Measurements from ENCODE around the gene NFATC4.

DNA sequence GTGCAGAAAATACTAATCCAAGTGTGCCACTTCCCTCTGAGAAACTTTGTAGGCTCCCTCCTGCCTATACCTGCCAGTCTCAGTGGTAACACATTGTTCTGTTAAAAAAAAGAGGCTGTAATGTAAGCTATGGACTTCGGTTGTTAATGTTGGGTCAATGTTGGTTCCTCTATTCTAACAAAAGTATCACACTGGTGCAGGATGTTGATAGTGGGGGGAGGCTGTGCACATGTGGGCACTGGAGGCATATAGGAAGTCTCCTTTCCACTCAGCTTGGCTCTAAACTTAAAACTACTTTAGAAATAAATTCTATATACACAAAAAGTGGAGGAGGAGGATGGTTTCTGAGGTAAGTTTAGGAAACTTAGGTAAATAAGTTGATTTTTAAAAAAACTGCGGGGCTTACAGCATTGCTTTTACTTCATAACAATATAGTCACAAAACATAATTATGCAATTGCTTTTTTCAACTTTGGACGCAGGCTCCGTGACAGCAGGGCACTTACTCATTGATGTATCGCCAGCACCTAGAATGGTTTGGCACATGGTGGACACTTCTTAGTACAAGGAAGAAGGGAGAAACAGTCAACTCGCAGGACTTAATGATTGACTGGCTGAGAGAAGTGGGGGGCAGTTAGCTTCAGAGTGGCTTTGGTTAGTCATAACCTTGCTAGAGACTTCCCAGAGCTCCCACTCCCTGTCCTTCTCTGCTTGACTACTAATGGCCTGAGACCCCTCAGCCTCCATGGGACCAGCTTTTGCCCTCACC is 22.9 kb downstream of the NFATC4 start:
- TF ChIP-seq CTCF (conservative IDR thresholded peaks at IDR 0.05; ENCODE audit: low read depth, low read length) (no peak), FOS (IDR thresholded peaks at IDR 0.05; ENCODE audit: low read depth, low read length) (no peak), POLR2A (IDR thresholded peaks at IDR 0.05; ENCODE audit: low read depth, low read length) (no peak), MXI1 (IDR thresholded peaks at IDR 0.05; ENCODE audit: borderline replicate concordance, low read depth, low read length) (no peak), MAFK (IDR thresholded peaks at IDR 0.05; ENCODE audit: low read depth, low read length) (no peak), RAD21 (IDR thresholded peaks at IDR 0.05; ENCODE audit: low read length) (no peak), SMC3 (IDR thresholded peaks at IDR 0.05; ENCODE audit: low read depth, low read length) (no peak), CEBPB (IDR thresholded peaks at IDR 0.05; ENCODE audit: low read depth, low read length) (no peak), ELK1 (IDR thresholded peaks at IDR 0.05; ENCODE audit: borderline replicate concordance, low read depth, low read length) (no peak), BHLHE40 (IDR thresholded peaks at IDR 0.05; ENCODE audit: low read depth, low read length) (no peak), USF2 (IDR thresholded peaks at IDR 0.05; ENCODE audit: low read depth, low read length) (no peak), CHD1 (IDR thresholded peaks at IDR 0.05; ENCODE audit: low read depth, low read length) (no peak), RFX5 (IDR thresholded peaks at IDR 0.05; ENCODE audit: low read depth, low read length) (no peak)

Measured in IMR-90 (cell line).